HCT116 (cell line): Measurements from ENCODE around the gene FOXP2. TPM values are rescaled to one million over a fixed set of nuclear protein-coding genes. Genes with fewer than 3 reads are reported as not detected.
"Not testable (repeated sequence)": the region's sequence is repeated elsewhere in the genome, so short reads cannot be mapped to it uniquely, and the experiment has no call there.

Experiments
- ATAC-seq: fragments of 200-7000 bp; cut with Tn5 transposase; 2 replicates; pipeline ENCODE4 v1.9.1; 2020; ENCODE audit warnings: mild to moderate bottlenecking, moderate library complexity
- BruUV-seq: library from RNA; stranded (reverse); fragments of 400-500 nt; replicated peaks from 2 replicates; lab custom pipeline; 2021; lab: Mats Ljungman, UMichigan
- CTCF ChIA-PET: fragments of 300-600 bp; sonication (Branson Sonifier 250); formaldehyde crosslinking; loops from one replicate; lab custom pipeline; 2021; ENCODE audit warnings: antibody characterized with exemption; lab: Charles Lee
- POLR2A ChIA-PET: fragments of 300-600, 350-600 bp; sonication (Branson Sonifier 250); formaldehyde crosslinking; loops from one replicate; lab custom pipeline; 2021; ENCODE audit warnings: antibody characterized with exemption; lab: Charles Lee
- RAD21 ChIA-PET, 2 experiments: fragments of 300-600 bp; sonication (Branson Sonifier 250); formaldehyde crosslinking; loops; one replicate each; lab custom pipeline; 2023; ENCODE audit warnings: low total read pairs in 2 of 2; ENCODE audit not compliant: uncharacterized antibody in 2 of 2, unreplicated experiment in 2 of 2, low non-redundant PET in 1 of 2; lab: Charles Lee
- DNase-seq: peaks from one replicate; pipeline ENCODE4 v3.0.0-alpha.2; 2010; ENCODE audit warnings: low read depth, low spot score
- H2AFZ ChIP-seq: fragments of 200-600 bp; shearing (Covaris generic), sonication (generic); 2 replicates; pipeline ENCODE4 v1.6.1; 2017; ENCODE audit warnings: low read depth, mixed run types, mixed read lengths, antibody characterized with exemption, low read length; ENCODE audit not compliant: poor library complexity, severe bottlenecking
- H3K27ac ChIP-seq: 2 replicates; pipeline ENCODE4 v1.5.1; 2012; ENCODE audit warnings: low read depth, low read length
- H3K27me3 ChIP-seq: fragments of 200-600 bp; sonication (generic); 2 replicates; pipeline ENCODE4 v1.6.1; 2016; ENCODE audit warnings: mixed run types, low read length, mixed read lengths; ENCODE audit not compliant: insufficient read depth
- H3K36me3 ChIP-seq, 2 experiments: fragments of 200-500 bp in 1 of 2; fragments of 200-600 bp in 1 of 2; sonication (Bioruptor generic) in 1 of 2; sonication (generic) in 1 of 2; 2 replicates each; pipeline versions ENCODE4 v1.5.1 to v1.6.1; 2014 to 2016; ENCODE audit warnings: low read length in 2 of 2, inconsistent platforms in 1 of 2, mixed read lengths in 1 of 2, mixed run types in 1 of 2; ENCODE audit not compliant: insufficient read depth in 2 of 2, control insufficient read depth in 1 of 2
- H3K4me1 ChIP-seq, 2 experiments: fragments of 200-600 bp in 1 of 2; sonication (generic) in 1 of 2; 2 replicates each; pipeline versions ENCODE4 v1.5.1 to v1.6.1; 2012 to 2017; ENCODE audit warnings: low read length in 2 of 2, inconsistent platforms in 1 of 2, mild to moderate bottlenecking in 1 of 2, mixed read lengths in 1 of 2, mixed run types in 1 of 2, moderate library complexity in 1 of 2; ENCODE audit not compliant: insufficient read depth in 2 of 2, control insufficient read depth in 1 of 2
- H3K4me2 ChIP-seq: fragments of 200-600 bp; sonication (generic); 2 replicates; pipeline ENCODE4 v1.6.1; 2017; ENCODE audit warnings: mixed run types, low read length, mixed read lengths
- H3K4me3 ChIP-seq, 2 experiments: fragments of 200-600 bp in 1 of 2; sonication (generic) in 1 of 2; replicated peaks in 1 of 2; 2 replicates each; pipeline ENCODE4 v1.5.1; 2011 to 2016; ENCODE audit warnings: low read length in 2 of 2, control low read depth in 1 of 2, low read depth in 1 of 2, mild to moderate bottlenecking in 1 of 2, mixed read lengths in 1 of 2, mixed run types in 1 of 2
- H3K79me2 ChIP-seq: fragments of 200-600 bp; sonication (generic); 2 replicates; pipeline ENCODE4 v1.6.1; 2017; ENCODE audit warnings: mild to moderate bottlenecking, mixed run types, low read length, moderate library complexity, mixed read lengths; ENCODE audit not compliant: insufficient read depth
- H3K9ac ChIP-seq: fragments of 200-600 bp; sonication (generic); 2 replicates; pipeline ENCODE4 v1.6.1; 2016; ENCODE audit warnings: low read length, mixed read lengths
- H3K9me2 ChIP-seq: fragments of 200-600 bp; sonication (generic), shearing (Covaris generic); 2 replicates; pipeline ENCODE4 v1.6.1; 2017; ENCODE audit warnings: mixed run types, mild to moderate bottlenecking, moderate library complexity; ENCODE audit not compliant: insufficient read depth
- H3K9me3 ChIP-seq, 2 experiments: fragments of 200-500 bp in 1 of 2; fragments of 200-600 bp in 1 of 2; sonication (Bioruptor generic) in 1 of 2; sonication (generic) in 1 of 2; 2 replicates each; pipeline ENCODE4 v1.6.1; 2014 to 2017; ENCODE audit warnings: low read length in 2 of 2, mixed read lengths in 2 of 2, inconsistent platforms in 1 of 2, low read depth in 1 of 2, mild to moderate bottlenecking in 1 of 2, mixed run types in 1 of 2, moderate library complexity in 1 of 2; ENCODE audit not compliant: control insufficient read depth in 1 of 2, insufficient read depth in 1 of 2
- H4K20me1 ChIP-seq: fragments of 200-600 bp; sonication (generic), shearing (Covaris generic); 2 replicates; pipeline ENCODE4 v1.6.1; 2017; ENCODE audit warnings: mixed run types, mild to moderate bottlenecking, moderate library complexity; ENCODE audit not compliant: insufficient read depth
- CEBPB ChIP-seq: IDR thresholded peaks from 2 replicates; pipeline ENCODE4 v1.6.1; 2012; ENCODE audit warnings: low read depth
- EGR1 ChIP-seq: IDR thresholded peaks from 2 replicates; pipeline ENCODE4 v1.6.1; 2012; ENCODE audit warnings: low read depth
- FOSL1 ChIP-seq: IDR thresholded peaks from 2 replicates; pipeline ENCODE4 v1.6.1; 2012; ENCODE audit warnings: low read depth
- RAD21 ChIP-seq: IDR thresholded peaks from 2 replicates; pipeline ENCODE4 v1.6.1; 2012; ENCODE audit warnings: low read depth, mild to moderate bottlenecking
- REST ChIP-seq: IDR thresholded peaks from 2 replicates; pipeline ENCODE4 v1.6.1; 2012; ENCODE audit warnings: low read depth
- TCF7L2 ChIP-seq: IDR thresholded peaks from 2 replicates; pipeline ENCODE4 v1.7.0; 2011; ENCODE audit warnings: borderline replicate concordance, inconsistent platforms; ENCODE audit not compliant: insufficient read depth, insufficient read length; ENCODE audit errors: extremely low read depth
- YY1 ChIP-seq: IDR thresholded peaks from 2 replicates; pipeline ENCODE4 v1.6.1; 2011; ENCODE audit warnings: low read length, low read depth, moderate library complexity, mild to moderate bottlenecking; ENCODE audit not compliant: insufficient replicate concordance; ENCODE audit errors: extremely low read depth
- ZBTB33 ChIP-seq: IDR thresholded peaks from 2 replicates; pipeline ENCODE4 v1.6.1; 2011; ENCODE audit warnings: mild to moderate bottlenecking, low read length, moderate library complexity; ENCODE audit not compliant: insufficient replicate concordance; ENCODE audit errors: extremely low read depth
- ZFX ChIP-seq: fragments of 450-650 bp; IDR thresholded peaks from 2 replicates; pipeline ENCODE4 v1.6.1; 2017
- intact Hi-C: fragments of 100-400 bp; cut with micrococcal nuclease; formaldehyde crosslinking; loops from 2 replicates; pipeline ENCODE4 v1.10.0; 2022
- total RNA-seq: library from RNA; stranded (reverse); gene quantifications from one replicate; pipeline ENCODE4 v1.2.1, GENCODE V29; 2021; ENCODE audit not compliant: unreplicated experiment

Gene FOXP2
- total RNA-seq, 1 experiment from 2014 or later = 2.5 TPM

- H3K36me3 ChIP-seq = no peaks in the 10 kb centered on the region
- H3K4me3 ChIP-seq = no peak overlapping the region
- H3K9me2 ChIP-seq = no peaks in the 10 kb centered on the region
- H3K27ac ChIP-seq = no peak overlapping the region
- RAD21 ChIA-PET = no interaction called here
- no peak for TF ChIP-seq ZBTB33
- no peak for TF ChIP-seq YY1
- TF ChIP-seq REST = no peak
- no peak for TF ChIP-seq TCF7L2
- no peak for TF ChIP-seq CEBPB
- no peak for TF ChIP-seq EGR1
- TF ChIP-seq RAD21 = no peak
- no peak for TF ChIP-seq ZFX
- TF ChIP-seq FOSL1 = no peak
- no peaks in the 10 kb centered on the region for H3K79me2 ChIP-seq
- H4K20me1 ChIP-seq = no peaks in the 10 kb centered on the region
- H3K4me2 ChIP-seq = no peak overlapping the region
- CTCF ChIA-PET = no interaction called here
- no peaks in the 10 kb centered on the region for H3K9me3 ChIP-seq
- no peak overlapping the region for H3K9ac ChIP-seq
- no peak for DNase-seq
- BruUV-seq = no TSS peak
- no peak for ATAC-seq
- H2AFZ ChIP-seq = no peak overlapping the region
- POLR2A ChIA-PET = no interaction called here
- H3K27me3 ChIP-seq = no peaks in the 10 kb centered on the region
- intact Hi-C loops = no loop called here
- H3K4me1 ChIP-seq = no peaks in the 10 kb centered on the region
Measured at GRCh38 chr7:114606100-114606499, 191.5 kb downstream of the FOXP2 start.

- DNase-seq, ATAC-seq, H3K27ac ChIP-seq, H3K36me3 ChIP-seq, H2AFZ ChIP-seq, intact Hi-C loops, H3K4me3 ChIP-seq, H3K9ac ChIP-seq, H3K4me2 ChIP-seq, H3K9me3 ChIP-seq, H3K4me1 ChIP-seq, CTCF ChIA-PET, POLR2A ChIA-PET, H3K79me2 ChIP-seq, BruUV-seq, RAD21 ChIA-PET, H3K27me3 ChIP-seq, H4K20me1 ChIP-seq, H3K9me2 ChIP-seq: not testable (repeated sequence)
Measured at GRCh38 chr7:114608822-114609221, 194.2 kb downstream of the FOXP2 start.
